Ovary (tissue), 3 donors: ENCODE measurements around the gene IFIH1.

Experiments
- EP300 ChIP-seq: sonication (generic); formaldehyde crosslinking; IDR thresholded peaks from one replicate; pipeline ENCODE4 v1.6.1; 2017; ENCODE audit warnings: antibody characterized with exemption
- POLR2A ChIP-seq: fragments of 450-650 bp; IDR thresholded peaks from one replicate; pipeline ENCODE4 v1.6.1; 2017; ENCODE audit warnings: antibody characterized with exemption, mild to moderate bottlenecking, moderate library complexity
- TF ChIP-seq, protein P1 (sequence below), 3 donors: fragments of 450-650 bp in 2 of 3; fragments of 200-600 bp in 1 of 3; IDR thresholded peaks; one replicate each; pipeline versions ENCODE4 v1.5.1 to v1.8.0; 2016 to 2022; ENCODE audit warnings: antibody characterized with exemption in 3 of 3, mild to moderate bottlenecking in 1 of 3
- donor health status: DM: no; HTN: no; CAD: no.

DNA sequence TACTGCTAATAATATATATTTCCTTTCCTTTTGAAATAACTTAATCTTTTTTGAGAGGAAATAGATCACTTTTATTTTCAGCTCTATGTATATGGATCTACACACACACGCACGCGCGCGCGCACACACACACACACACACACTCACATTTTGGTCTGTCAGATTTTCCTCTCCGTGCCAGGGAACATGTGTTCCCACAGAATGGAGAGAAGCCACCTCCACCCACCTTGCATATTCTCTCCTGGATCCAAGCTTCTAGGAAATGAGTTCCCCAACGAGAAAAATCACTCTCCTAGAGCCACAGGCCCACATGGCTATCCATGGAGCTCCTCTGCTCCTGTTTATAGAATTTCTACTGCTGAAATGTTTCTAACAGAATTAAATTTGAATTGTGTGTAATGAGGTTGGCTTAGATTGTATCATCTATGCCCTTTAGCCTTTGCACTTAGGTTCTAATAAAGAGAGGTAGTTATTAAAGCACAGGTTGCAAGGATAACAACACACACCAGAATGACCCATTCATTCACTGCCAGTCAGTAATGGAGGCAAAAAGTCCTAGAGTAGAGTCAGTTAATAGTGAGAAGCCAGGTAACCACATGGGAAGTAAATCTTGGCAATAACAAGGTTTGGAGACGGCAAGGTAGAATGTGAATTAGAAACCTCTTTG, 19.7 kb downstream of the IFIH1 start:
- no peak for TF ChIP-seq POLR2A
- TF ChIP-seq, protein P1, sequence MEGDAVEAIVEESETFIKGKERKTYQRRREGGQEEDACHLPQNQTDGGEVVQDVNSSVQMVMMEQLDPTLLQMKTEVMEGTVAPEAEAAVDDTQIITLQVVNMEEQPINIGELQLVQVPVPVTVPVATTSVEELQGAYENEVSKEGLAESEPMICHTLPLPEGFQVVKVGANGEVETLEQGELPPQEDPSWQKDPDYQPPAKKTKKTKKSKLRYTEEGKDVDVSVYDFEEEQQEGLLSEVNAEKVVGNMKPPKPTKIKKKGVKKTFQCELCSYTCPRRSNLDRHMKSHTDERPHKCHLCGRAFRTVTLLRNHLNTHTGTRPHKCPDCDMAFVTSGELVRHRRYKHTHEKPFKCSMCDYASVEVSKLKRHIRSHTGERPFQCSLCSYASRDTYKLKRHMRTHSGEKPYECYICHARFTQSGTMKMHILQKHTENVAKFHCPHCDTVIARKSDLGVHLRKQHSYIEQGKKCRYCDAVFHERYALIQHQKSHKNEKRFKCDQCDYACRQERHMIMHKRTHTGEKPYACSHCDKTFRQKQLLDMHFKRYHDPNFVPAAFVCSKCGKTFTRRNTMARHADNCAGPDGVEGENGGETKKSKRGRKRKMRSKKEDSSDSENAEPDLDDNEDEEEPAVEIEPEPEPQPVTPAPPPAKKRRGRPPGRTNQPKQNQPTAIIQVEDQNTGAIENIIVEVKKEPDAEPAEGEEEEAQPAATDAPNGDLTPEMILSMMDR (IDR thresholded peaks at IDR 0.05), result no peak
- TF ChIP-seq EP300, result no peak
